Hippocampal formation (tissue), 2 donors: ENCODE results near the gene RPS3A.
"Not testable (repeated sequence)": the region's sequence is repeated elsewhere in the genome, so short reads cannot be mapped to it uniquely, and the experiment has no call there.

ENCODE experiments used
- DNase-seq, 2 donors: peaks; one replicate each; lab custom pipeline; 2025; lab: John Stamatoyannopoulos, UW

The RPS3A gene

GRCh38 chr4:151114986-151115385 lies 15.6 kb downstream of the RPS3A start:
- DNase-seq, result no peak

DNA sequence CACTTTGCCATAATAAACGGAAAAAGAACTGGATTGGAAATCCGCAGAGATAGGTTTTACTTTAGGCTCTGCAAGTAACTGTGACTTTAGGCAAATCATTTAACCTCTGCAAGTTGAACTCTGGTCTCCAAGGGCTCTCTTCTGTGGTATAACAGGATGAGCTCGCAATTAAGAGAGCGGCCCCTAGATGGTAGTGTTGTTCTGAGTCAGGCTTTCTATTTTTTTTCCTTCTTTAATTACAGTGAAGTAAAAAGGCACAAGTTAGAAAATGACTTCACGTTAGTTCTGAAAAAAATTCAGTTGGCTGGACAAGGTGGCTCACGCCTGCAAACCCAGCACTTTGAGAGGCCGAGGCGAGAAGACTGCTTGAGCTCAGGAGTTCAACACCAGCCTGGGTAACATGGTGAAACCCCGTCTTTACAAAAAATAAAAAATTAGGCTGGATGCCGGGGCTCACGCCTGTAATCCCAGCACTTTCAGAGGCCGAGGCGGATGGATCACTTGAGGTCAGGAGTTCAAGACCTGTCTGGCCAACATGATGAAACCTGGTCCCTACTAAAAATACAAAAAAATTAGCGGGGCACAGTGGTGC lies 18.0 kb downstream of the RPS3A start:
- peak; percentile 29 to 65 for DNase-seq

DNA sequence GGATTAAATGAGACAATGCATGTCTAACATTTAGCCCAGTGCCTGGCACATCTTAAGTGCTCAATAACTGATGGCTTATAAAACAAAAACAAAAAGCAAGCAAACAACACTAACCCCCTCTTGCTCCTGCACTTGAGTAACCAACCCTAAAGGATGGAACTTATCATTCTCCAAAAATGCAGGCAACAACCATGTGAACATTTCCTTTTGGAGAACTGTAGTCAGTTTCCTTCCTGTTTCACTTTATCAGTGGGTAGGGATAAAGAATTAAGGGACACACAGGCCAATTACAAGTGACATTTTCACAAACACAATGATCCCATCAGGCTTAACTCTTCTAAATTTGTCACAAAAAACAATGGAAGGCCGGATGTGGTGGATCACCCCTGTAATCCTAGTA lies 30.4 kb downstream of the RPS3A start:
- no peak for DNase-seq

DNA sequence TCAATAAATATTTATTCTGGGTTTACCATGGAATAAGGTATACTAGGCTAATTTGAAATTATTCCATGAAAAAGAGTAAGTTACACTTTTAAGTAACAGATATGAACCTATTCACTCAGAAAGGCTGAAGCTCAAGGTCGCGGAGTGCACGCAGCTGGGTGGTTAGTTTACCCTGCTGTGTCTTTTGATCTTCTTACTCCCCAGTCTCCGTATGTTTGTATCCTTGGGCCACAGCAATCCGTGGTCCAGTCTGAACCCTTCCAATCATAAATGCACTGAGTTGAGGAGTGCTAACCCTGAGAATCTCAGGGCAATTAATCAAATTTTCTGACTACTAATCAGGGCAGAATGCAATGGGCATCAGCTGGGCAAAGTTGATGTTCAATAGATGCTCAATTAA lies 33.9 kb downstream of the RPS3A start:
- DNase-seq, result no peak

DNA sequence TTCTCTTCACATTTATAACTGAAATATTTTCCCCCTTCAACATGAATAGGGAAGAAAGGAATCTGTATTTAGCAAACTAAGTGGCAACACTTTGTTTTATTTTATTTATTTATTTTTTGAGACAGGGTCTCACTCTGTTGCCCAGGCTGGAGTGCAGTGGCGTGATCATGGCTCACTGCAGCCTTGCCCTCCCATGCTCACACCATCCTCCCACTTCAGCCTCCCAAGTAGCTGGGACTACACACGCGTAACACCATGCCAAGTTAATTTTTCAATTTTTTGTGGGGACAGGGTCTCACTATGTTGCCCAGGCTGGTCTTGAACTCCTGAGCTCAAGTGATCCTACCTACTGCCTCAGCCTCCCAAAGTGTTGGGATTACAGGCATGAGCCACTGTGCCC lies 36.6 kb downstream of the RPS3A start:
- DNase-seq, result not testable (repeated sequence)

DNA sequence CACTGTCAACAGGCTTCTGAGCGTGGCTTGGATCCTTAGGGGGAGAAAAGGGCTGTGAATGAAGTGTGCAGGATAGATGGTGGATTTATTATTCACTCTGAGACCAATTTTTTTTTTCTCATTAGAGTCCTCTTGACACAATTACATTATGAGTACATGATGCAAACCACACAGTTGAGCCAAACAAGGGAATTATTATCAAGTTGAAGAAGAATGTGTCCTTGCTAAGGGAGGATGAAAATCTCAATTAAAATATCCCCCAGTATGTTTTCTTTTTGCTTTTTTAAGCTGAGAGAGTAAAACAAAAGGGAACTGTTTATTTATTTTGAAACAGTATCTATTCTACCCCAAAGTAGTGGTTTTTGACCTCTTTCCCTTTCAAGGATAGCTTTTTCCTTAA lies 40.4 kb downstream of the RPS3A start:
- no peak for DNase-seq

GRCh38 chr4:151142758-151143157 lies 43.3 kb downstream of the RPS3A start:
- no peak for DNase-seq

GRCh38 chr4:151143162-151143561 lies 43.7 kb downstream of the RPS3A start:
- DNase-seq, result no peak

DNA sequence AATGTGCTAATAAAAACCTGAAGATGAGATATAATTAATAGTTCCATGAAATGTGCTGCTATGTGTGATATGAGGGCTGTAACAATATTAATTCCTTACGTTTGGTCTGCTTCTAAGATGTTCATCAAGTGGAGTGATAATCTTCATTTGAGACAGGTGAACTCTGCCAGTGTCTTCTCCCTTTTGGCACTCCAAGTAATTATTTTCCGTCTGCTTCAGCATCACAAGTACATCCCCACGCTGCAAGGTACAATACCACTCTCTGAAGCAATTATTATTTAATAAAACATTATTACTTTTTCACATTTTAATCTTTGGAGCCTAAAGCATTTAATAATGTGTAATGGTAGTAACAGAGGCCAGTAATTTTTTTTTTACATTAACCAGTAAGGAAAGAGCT lies 44.4 kb downstream of the RPS3A start:
- no peak for DNase-seq

DNA sequence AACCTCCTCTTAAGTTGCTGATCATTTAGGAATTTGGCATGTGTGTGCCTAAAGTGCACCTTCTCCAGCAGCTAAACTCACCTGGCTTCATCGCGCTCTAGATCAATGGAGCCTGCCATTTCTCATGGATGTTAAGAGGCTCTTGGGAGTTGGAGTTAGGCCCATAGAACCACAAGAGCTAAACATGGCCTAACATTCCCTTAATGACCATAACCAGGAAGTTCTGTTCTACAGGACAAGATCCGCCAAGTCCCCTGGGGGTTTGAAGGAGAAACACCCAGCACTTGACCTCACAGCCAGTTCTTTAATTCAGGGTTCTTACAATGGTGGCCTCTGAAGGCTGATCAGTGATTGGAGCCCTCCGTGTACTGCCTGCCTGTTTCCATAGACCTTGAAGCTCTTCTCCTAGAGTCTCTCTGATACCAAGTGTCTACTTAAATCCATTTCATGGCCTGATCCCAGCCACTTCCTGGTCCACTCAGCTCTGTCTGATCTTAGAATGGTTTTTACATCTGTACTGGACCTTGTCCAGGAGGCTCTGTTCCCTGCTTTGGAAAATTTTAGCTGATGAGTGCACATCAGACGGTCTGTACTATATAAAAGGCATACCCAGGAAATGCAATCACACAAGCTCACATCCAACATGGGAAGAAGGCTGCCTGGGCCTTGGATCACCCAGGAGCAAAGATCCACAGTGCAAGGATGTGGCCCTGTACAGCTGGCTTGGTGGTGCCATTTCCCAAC lies 45.1 kb downstream of the RPS3A start:
- DNase-seq, result no peak

GRCh38 chr4:151147000-151147399 lies 47.6 kb downstream of the RPS3A start:
- DNase-seq, result no peak

DNA sequence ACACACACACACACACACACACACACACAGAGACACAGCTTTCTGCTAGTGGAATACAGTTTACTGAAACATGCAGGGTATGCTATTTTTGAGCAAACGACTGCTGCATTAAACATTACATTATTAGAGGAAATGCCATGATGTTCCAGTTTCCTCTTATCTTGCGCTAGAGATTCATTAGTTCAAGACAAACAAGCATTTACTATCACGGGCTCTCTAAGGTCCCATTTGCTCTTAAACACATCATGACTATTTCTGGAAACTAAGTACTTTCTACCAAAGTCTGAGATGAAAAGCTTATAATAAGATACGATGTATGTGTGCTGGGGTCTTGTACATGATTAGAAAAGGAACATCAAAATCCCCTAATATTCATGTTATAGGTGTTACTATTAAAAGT lies 48.8 kb downstream of the RPS3A start:
- no peak for DNase-seq

DNA sequence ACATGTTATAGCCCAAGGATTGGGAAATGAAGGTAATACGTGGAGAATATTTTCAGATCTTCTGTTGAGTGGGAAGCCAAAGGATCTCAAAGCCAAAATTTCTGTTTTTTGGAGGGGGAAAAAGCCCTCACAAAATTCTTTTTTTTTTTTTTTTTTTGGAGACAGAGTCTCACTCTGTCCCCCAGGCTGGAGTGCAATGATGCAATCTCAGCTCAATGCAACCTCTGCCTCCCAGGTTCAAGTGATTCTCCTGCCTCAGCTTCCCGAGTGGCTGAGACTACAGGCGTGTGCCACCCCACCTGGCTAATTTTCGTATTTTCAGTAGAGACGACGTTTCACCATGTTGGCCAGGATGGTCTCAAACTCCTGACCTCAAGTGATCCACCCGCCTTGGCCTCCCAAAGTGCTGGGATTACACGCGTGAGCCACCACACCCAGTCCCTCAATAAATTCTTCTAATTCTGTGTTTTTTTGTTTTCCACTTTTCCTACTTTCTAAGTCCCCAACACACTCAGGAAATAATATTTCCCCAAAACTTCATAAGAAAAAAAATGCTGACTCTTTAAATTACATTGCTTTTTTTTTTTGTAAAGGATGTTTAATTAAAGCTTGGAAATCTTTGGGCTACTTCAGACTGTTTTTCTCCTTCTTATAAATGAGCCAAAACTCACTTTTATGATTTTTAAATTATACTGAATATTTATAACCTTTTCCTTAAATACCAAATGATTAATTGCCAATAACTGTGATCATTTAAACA lies 51.6 kb downstream of the RPS3A start:
- no peak for DNase-seq

GRCh38 chr4:151152028-151152427 lies 52.6 kb downstream of the RPS3A start:
- DNase-seq, result no peak

- no peak for DNase-seq
Observed at GRCh38 chr4:151153585-151153984, 54.2 kb downstream of the RPS3A start.
